Measurements from ENCODE around the gene NFE2L1.
A peak's percentile ranks its signal among the peaks of the same experiment; 100 is the strongest.

Gene NFE2L1

GRCh38 chr17:48093341-48094045 lies 45.3 kb downstream of the NFE2L1 start:
- Histone ChIP-seq H3K27ac (ENCODE audit: low read length) (no peak overlapping the region), H3K4me1 (ENCODE audit: low read length) (0 out of 2 replicates have a peak, but pooled peaks cover 7% of the 10 kb centered on the region), H3K9me3 (ENCODE audit: insufficient read depth, low read length) (no peaks in the 10 kb centered on the region), H3K4me2 (ENCODE audit: low read length) (no peak overlapping the region), H3K27me3 (ENCODE audit: low read depth, low read length) (no peaks in the 10 kb centered on the region), H3K4me3 (ENCODE audit: low read length) (no peak overlapping the region), H2AFZ (ENCODE audit: low read depth, low read length) (no peak overlapping the region), H3K79me2 (ENCODE audit: low read length) (peaks cover 100% of the 10 kb centered on the region), H4K20me1 (ENCODE audit: insufficient read depth, low read length) (peaks cover 25% of the 10 kb centered on the region), H3K9ac (ENCODE audit: low read length) (no peak overlapping the region), H3K36me3 (replicated peaks; ENCODE audit: low read depth, low read length) (peaks cover 12% of the 10 kb centered on the region)
- TF ChIP-seq CTCF (IDR thresholded peaks at IDR 0.05; ENCODE audit: low read depth, low read length) (no peak), EZH2phosphoT487 (IDR thresholded peaks at IDR 0.05; ENCODE audit: low read depth) (no peak)

GRCh38 chr17:48095611-48096010 lies 47.5 kb downstream of the NFE2L1 start:
- H3K4me3 ChIP-seq (ENCODE audit: low read length) = no peak overlapping the region
- no peaks in the 10 kb centered on the region for H3K9me3 ChIP-seq (ENCODE audit: insufficient read depth, low read length)
- H3K36me3 ChIP-seq (replicated peaks; ENCODE audit: low read depth, low read length) = peaks cover 17% of the 10 kb centered on the region
- H2AFZ ChIP-seq (ENCODE audit: low read depth, low read length) = no peak overlapping the region
- H3K27me3 ChIP-seq (ENCODE audit: low read depth, low read length) = no peaks in the 10 kb centered on the region
- H4K20me1 ChIP-seq (ENCODE audit: insufficient read depth, low read length) = peaks cover 31% of the 10 kb centered on the region
- no peak for TF ChIP-seq CTCF (IDR thresholded peaks at IDR 0.05; ENCODE audit: low read depth, low read length)
- no peak for TF ChIP-seq EZH2phosphoT487 (IDR thresholded peaks at IDR 0.05; ENCODE audit: low read depth)
- peaks cover 13% of the 10 kb centered on the region for H3K4me1 ChIP-seq (ENCODE audit: low read length)
- H3K4me2 ChIP-seq (ENCODE audit: low read length) = no peak overlapping the region
- H3K9ac ChIP-seq (ENCODE audit: low read length) = no peak overlapping the region
- peaks cover 100% of the 10 kb centered on the region for H3K79me2 ChIP-seq (ENCODE audit: low read length)
- H3K27ac ChIP-seq (ENCODE audit: low read length) = no peak overlapping the region

GRCh38 chr17:48100160-48100559 lies 52.0 kb downstream of the NFE2L1 start:
- peaks cover 61% of the 10 kb centered on the region for H3K79me2 ChIP-seq (ENCODE audit: low read length)
- TF ChIP-seq CTCF (IDR thresholded peaks at IDR 0.05; ENCODE audit: low read depth, low read length) (no peak), EZH2phosphoT487 (IDR thresholded peaks at IDR 0.05; ENCODE audit: low read depth) (no peak)
- no peak overlapping the region for H2AFZ ChIP-seq (ENCODE audit: low read depth, low read length)
- peaks cover 24% of the 10 kb centered on the region for H3K4me1 ChIP-seq (ENCODE audit: low read length)
- H3K4me3 ChIP-seq (ENCODE audit: low read length) = peak overlapping the region; percentile 100
- H3K36me3 ChIP-seq (replicated peaks; ENCODE audit: low read depth, low read length) = peaks cover 9% of the 10 kb centered on the region
- no peaks in the 10 kb centered on the region for H3K9me3 ChIP-seq (ENCODE audit: insufficient read depth, low read length)
- peaks cover 28% of the 10 kb centered on the region for H4K20me1 ChIP-seq (ENCODE audit: insufficient read depth, low read length)
- no peak overlapping the region for H3K27ac ChIP-seq (ENCODE audit: low read length)
- peak overlapping the region; percentile 99 for H3K4me2 ChIP-seq (ENCODE audit: low read length)
- H3K9ac ChIP-seq (ENCODE audit: low read length) = peak overlapping the region; percentile 93
- H3K27me3 ChIP-seq (ENCODE audit: low read depth, low read length) = no peaks in the 10 kb centered on the region

- H3K9me3 ChIP-seq (ENCODE audit: insufficient read depth, low read length) = no peaks in the 10 kb centered on the region
- peak overlapping the region; percentile 100 for H3K4me3 ChIP-seq (ENCODE audit: low read length)
- TF ChIP-seq CTCF (IDR thresholded peaks at IDR 0.05; ENCODE audit: low read depth, low read length) = no peak
- no peak for TF ChIP-seq EZH2phosphoT487 (IDR thresholded peaks at IDR 0.05; ENCODE audit: low read depth)
- H4K20me1 ChIP-seq (ENCODE audit: insufficient read depth, low read length) = peaks cover 25% of the 10 kb centered on the region
- H3K4me2 ChIP-seq (ENCODE audit: low read length) = peak overlapping the region; percentile 99
- H3K4me1 ChIP-seq (ENCODE audit: low read length) = peaks cover 24% of the 10 kb centered on the region
- peak overlapping the region; percentile 83 for H3K27ac ChIP-seq (ENCODE audit: low read length)
- H3K27me3 ChIP-seq (ENCODE audit: low read depth, low read length) = no peaks in the 10 kb centered on the region
- peak overlapping the region; percentile 93 for H3K9ac ChIP-seq (ENCODE audit: low read length)
- H2AFZ ChIP-seq (ENCODE audit: low read depth, low read length) = no peak overlapping the region
- H3K36me3 ChIP-seq (replicated peaks; ENCODE audit: low read depth, low read length) = peaks cover 9% of the 10 kb centered on the region
- H3K79me2 ChIP-seq (ENCODE audit: low read length) = peaks cover 57% of the 10 kb centered on the region
These were observed 52.4 kb downstream of the NFE2L1 start for GRCh38 chr17:48100591-48101011.

Data from OCI-LY3 (cell line).